K562 (cell line): ENCODE data around the gene ZNF521. TPM values are rescaled to one million over a fixed set of nuclear protein-coding genes. Genes with fewer than 3 reads are reported as not detected.
A peak's percentile ranks its signal among the peaks of the same experiment; 100 is the strongest.

ENCODE experiments used
- ATAC-seq: fragments of 200-7000 bp; cut with Tn5 transposase; 3 replicates; pipeline ENCODE4 v1.9.1; 2020; ENCODE audit warnings: moderate library complexity
- BruUV-seq: library from RNA; stranded (reverse); fragments of 400-500 nt; replicated peaks from 2 replicates; lab custom pipeline; 2021; lab: Mats Ljungman, UMichigan
- CTCF ChIA-PET: fragments of 300-600 bp; formaldehyde crosslinking; extraction: SDS; loops from one replicate; lab custom pipeline; 2021; ENCODE audit warnings: low intra/inter-chr PET ratio; lab: Yijun Ruan, JAX
- POLR2A ChIA-PET: fragments of 300-600, 350-650 bp; sonication (Branson Sonifier 250); formaldehyde crosslinking; extraction: SDS; loops from one replicate; lab custom pipeline; 2021; ENCODE audit warnings: antibody characterized with exemption, inconsistent platforms; lab: Yijun Ruan, JAX
- DNase-seq, 4 experiments: peaks; one replicate each; pipeline versions ENCODE4 v3.0.0 to v3.0.0-alpha.2; 2011 to 2018; ENCODE audit warnings: low spot score in 3 of 4, mixed read lengths in 3 of 4; ENCODE audit errors: extremely low read depth in 1 of 4
- FAIRE-seq: peaks from 2 replicates; lab custom pipeline; 2011; peaks lifted over from hg19 to GRCh38; lab: Jason Lieb, UNC
- H2AFZ ChIP-seq: 2 replicates; pipeline ENCODE4 v1.6.0; 2011; ENCODE audit warnings: low read depth, low read length, control low read depth, inconsistent platforms
- H3K27ac ChIP-seq: fragments of 200-600 bp; 3 replicates; pipeline ENCODE4 v1.8.0; 2011; ENCODE audit warnings: low read depth, mild to moderate bottlenecking, control low read depth, inconsistent platforms, low read length, moderate library complexity, mixed read lengths; ENCODE audit errors: extremely low read depth
- H3K27me3 ChIP-seq, 2 experiments: fragments of 300-600 bp in 1 of 2; 2 replicates in 1 of 2; 3 replicates in 1 of 2; pipeline versions ENCODE4 v1.6.0 to v1.8.0; 2011; ENCODE audit warnings: inconsistent platforms in 2 of 2, low read length in 2 of 2, mild to moderate bottlenecking in 1 of 2, mixed read lengths in 1 of 2, moderate library complexity in 1 of 2; ENCODE audit not compliant: control insufficient read depth in 2 of 2, insufficient read depth in 2 of 2
- H3K36me3 ChIP-seq: fragments of 300-600 bp; 3 replicates; pipeline ENCODE4 v1.8.0; 2011; ENCODE audit warnings: mild to moderate bottlenecking, low read length, inconsistent platforms; ENCODE audit not compliant: control insufficient read depth, insufficient read depth
- H3K4me1 ChIP-seq, 2 experiments: fragments of 200-600 bp in 1 of 2; replicated peaks in 1 of 2; 2 replicates in 1 of 2; 3 replicates in 1 of 2; pipeline versions ENCODE4 v1.5.1 to v1.8.0; 2011; ENCODE audit warnings: inconsistent platforms in 2 of 2, low read length in 2 of 2, mild to moderate bottlenecking in 1 of 2, mixed read lengths in 1 of 2, moderate library complexity in 1 of 2; ENCODE audit not compliant: control insufficient read depth in 2 of 2, insufficient read depth in 2 of 2
- H3K4me2 ChIP-seq: 2 replicates; pipeline ENCODE4 v1.6.1; 2011; ENCODE audit warnings: low read length, control low read depth, inconsistent platforms, mixed read lengths; ENCODE audit not compliant: insufficient read depth
- H3K4me3 ChIP-seq: fragments of 200-600 bp; sonication (generic), shearing (Covaris generic); 2 replicates; pipeline ENCODE4 v1.5.1; 2016; ENCODE audit warnings: control low read depth, inconsistent platforms
- H3K79me2 ChIP-seq: fragments of 200-600 bp; 3 replicates; pipeline ENCODE4 v1.8.0; 2011; ENCODE audit warnings: low read length, inconsistent platforms; ENCODE audit not compliant: control insufficient read depth, insufficient read depth
- H3K9ac ChIP-seq, 2 experiments: 2 replicates each; pipeline versions ENCODE4 v1.6.0 to v1.6.1; 2011; ENCODE audit warnings: low read depth in 2 of 2, low read length in 2 of 2, control low read depth in 1 of 2, inconsistent platforms in 1 of 2, mild to moderate bottlenecking in 1 of 2, mixed read lengths in 1 of 2; ENCODE audit not compliant: insufficient read depth in 1 of 2
- H3K9me1 ChIP-seq: one replicate; pipeline ENCODE4 v1.6.0; 2011; ENCODE audit warnings: inconsistent platforms, mild to moderate bottlenecking, low read length, moderate library complexity; ENCODE audit not compliant: control insufficient read depth, insufficient read depth
- H3K9me3 ChIP-seq: replicated peaks from 2 replicates; pipeline ENCODE4 v1.5.1; 2011; ENCODE audit warnings: low read depth, low read length, inconsistent platforms; ENCODE audit not compliant: control insufficient read depth, insufficient read depth
- H4K20me1 ChIP-seq: replicated peaks from 2 replicates; pipeline ENCODE4 v1.6.1; 2011; ENCODE audit warnings: low read length, inconsistent platforms, mixed read lengths; ENCODE audit not compliant: control insufficient read depth, insufficient read depth
- BMI1 ChIP-seq: fragments of 150-350 bp; IDR thresholded peaks from 2 replicates; pipeline ENCODE4 v1.6.1; 2014; ENCODE audit warnings: low read length
- C11orf30 ChIP-seq: fragments of 450-650 bp; IDR thresholded peaks from 2 replicates; pipeline ENCODE4 v1.6.1; 2016; ENCODE audit warnings: low read depth, mild to moderate bottlenecking
- COPS2 ChIP-seq: fragments of 450-650 bp; conservative IDR thresholded peaks from 2 replicates; pipeline ENCODE4 v1.6.1; 2016; ENCODE audit warnings: mild to moderate bottlenecking, moderate library complexity
- FOXA3 ChIP-seq, 2 experiments: fragments of 450-650 bp in 1 of 2; sonication (generic) in 1 of 2; formaldehyde crosslinking; IDR thresholded peaks in 1 of 2; conservative IDR thresholded peaks in 1 of 2; 2 replicates each; pipeline versions ENCODE4 v1.4.0 to v1.8.0; 2020 to 2022; ENCODE audit warnings: mild to moderate bottlenecking in 2 of 2, missing genetic modification reagents in 1 of 2
- MAFF ChIP-seq: IDR thresholded peaks from 2 replicates; pipeline ENCODE4 v1.6.1; 2012; ENCODE audit warnings: low read length, improper control_type of control experiment
- MAFG ChIP-seq: fragments of 450-650 bp; conservative IDR thresholded peaks from 2 replicates; pipeline ENCODE4 v1.6.1; 2016; ENCODE audit warnings: missing genetic modification characterization, missing compliant biosample characterization
- MAFK ChIP-seq: IDR thresholded peaks from 2 replicates; pipeline ENCODE4 v1.6.1; 2011; ENCODE audit warnings: low read length, improper control_type of control experiment
- NCOA1 ChIP-seq: fragments of 450-650 bp; IDR thresholded peaks from 2 replicates; pipeline ENCODE4 v1.6.1; 2016; ENCODE audit warnings: low read depth
- PCBP2 ChIP-seq: fragments of 200-400 bp; formaldehyde crosslinking; IDR thresholded peaks from 2 replicates; pipeline ENCODE4 v1.6.1; 2018; ENCODE audit warnings: low read length, low read depth, mild to moderate bottlenecking, moderate library complexity; ENCODE audit not compliant: poor library complexity, severe bottlenecking
- RBBP5 ChIP-seq: fragments of 200-600 bp; sonication (generic); IDR thresholded peaks from 2 replicates; pipeline ENCODE4 v1.6.1; 2012; ENCODE audit warnings: borderline replicate concordance, mild to moderate bottlenecking, low read length, control low read depth, inconsistent platforms; ENCODE audit not compliant: insufficient read depth, poor library complexity, severe bottlenecking
- ZFP30 ChIP-seq: fragments of 250-450 bp; sonication (Bioruptor Pico); IDR thresholded peaks from 2 replicates; pipeline ENCODE4 v1.8.0; 2022; ENCODE audit warnings: moderate library complexity, mild to moderate bottlenecking, inconsistent platforms, borderline replicate concordance
- ZNF316 ChIP-seq: fragments of 450-650 bp; IDR thresholded peaks from 2 replicates; pipeline ENCODE4 v1.6.1; 2016
- WGBS: fragments of 100-300 bp; shearing (Covaris generic); methylation state at CpG from one replicate; pipeline ENCODE4 v1.1.6; 2016; ENCODE audit warnings: low coverage, mixed read lengths; ENCODE audit not compliant: insufficient coverage; ENCODE audit errors: missing lambda C conversion rate; 5-methylcytosine and 5-hydroxymethylcytosine counted together
- in situ Hi-C: fragments of 300-500 bp; cut with MboI; formaldehyde crosslinking; loops from 4 replicates; pipeline ENCODE4 v1.15.0; 2018; ENCODE audit warnings: inconsistent platforms, mixed read lengths
- intact Hi-C: fragments of 100-400 bp; cut with micrococcal nuclease; formaldehyde crosslinking; loops from 2 replicates; pipeline ENCODE4 v1.14.2; 2022
- polyA plus RNA-seq, 8 experiments: library from polyadenylated mRNA; depleted of rRNA in 4 of 8; stranded (reverse) in 5 of 8; unstranded in 3 of 8; fragments of >200 nt; fragmentation: Nextera tagmentation in 2 of 8; fragmentation: Illumina TruSeq in 1 of 8; extraction: Ambion mirVana in 2 of 8; extraction: Trizol in 1 of 8; gene quantifications; 2 replicates each; pipeline versions ENCODE4 v1.2.1 to v1.2.3, GENCODE V29; 2011 to 2014; ENCODE audit warnings: inconsistent platforms in 1 of 8, missing spikeins in 1 of 8
- total RNA-seq, 7 experiments: library from RNA; depleted of rRNA in 6 of 7; stranded (reverse); fragments of >200 nt in 6 of 7; fragmentation: Illumina TruSeq in 2 of 7; extraction: Trizol in 2 of 7; gene quantifications; 2 replicates each; pipeline versions ENCODE4 v1.2.1 to v1.2.3, GENCODE V29; 2011 to 2021; ENCODE audit warnings: low replicate concordance in 1 of 7
- TF ChIP-seq, protein P1 (sequence below): sonication (generic); formaldehyde crosslinking; IDR thresholded peaks from 2 replicates; pipeline ENCODE4 v1.8.0; 2023; ENCODE audit warnings: missing genetic modification reagents, mild to moderate bottlenecking, borderline replicate concordance

ZNF521 gene
- total and polyA plus RNA-seq, 9 of the 15 experiments (the other 6 are each of a cell fraction or from before 2014, with no cell fraction given): 1.2 to 5.8 (median 1.6) TPM

DNA sequence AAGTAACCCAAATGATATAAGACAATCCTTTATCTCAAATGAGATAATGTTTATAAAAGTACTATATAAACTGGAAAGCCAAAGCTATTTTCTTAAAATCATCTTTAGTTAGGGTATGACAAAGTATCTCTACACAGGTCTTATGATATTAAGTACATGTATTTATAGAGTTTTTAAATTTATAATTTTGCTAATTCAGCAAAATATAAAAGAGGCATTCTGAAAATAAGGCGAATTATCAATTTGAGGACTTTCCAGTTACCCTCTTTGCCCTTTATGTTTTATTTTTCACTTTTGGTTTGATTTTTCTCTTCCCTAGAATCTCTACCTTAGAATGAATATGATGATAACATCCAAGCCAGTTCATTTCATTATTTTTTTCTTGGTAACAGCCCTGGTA, 115.2 kb downstream of the ZNF521 start:
- Histone ChIP-seq H3K9me1 (no peaks in the 10 kb centered on the region), H4K20me1 (no peaks in the 10 kb centered on the region), H3K4me2 (no peak overlapping the region), H3K9me3 (no peaks in the 10 kb centered on the region), H3K27ac (no peak overlapping the region), H3K79me2 (no peaks in the 10 kb centered on the region), H3K4me3 (no peak overlapping the region), H3K9ac (no peak overlapping the region), H3K36me3 (no peaks in the 10 kb centered on the region), H3K4me1 (peaks cover 0 to 10% of the 10 kb centered on the region in 2 experiments; a peak in 2 of 5 replicates), H2AFZ (no peak overlapping the region), H3K27me3 (no peaks in the 10 kb centered on the region)
- BruUV-seq: no TSS peak
- no peak for ATAC-seq
- TF ChIP-seq COPS2: no peak
- peak; percentile 95 for TF ChIP-seq ZNF316
- peak; percentile 93 for TF ChIP-seq MAFF
- no peak for TF ChIP-seq BMI1
- TF ChIP-seq MAFG (tag): peak; percentile 92
- TF ChIP-seq RBBP5: no peak
- TF ChIP-seq ZFP30 (CRISPR knock-in tag): no peak
- TF ChIP-seq FOXA3 (CRISPR knock-in tag; conservative IDR thresholded peaks at IDR 0.05 in 1 of 2, IDR thresholded peaks at IDR 0.05 in 1 of 2): no peak
- no peak for TF ChIP-seq PCBP2
- peak; percentile 93 for TF ChIP-seq C11orf30
- TF ChIP-seq MAFK: peak; percentile 94
- no peak for TF ChIP-seq NCOA1
- TF ChIP-seq, protein P1, sequence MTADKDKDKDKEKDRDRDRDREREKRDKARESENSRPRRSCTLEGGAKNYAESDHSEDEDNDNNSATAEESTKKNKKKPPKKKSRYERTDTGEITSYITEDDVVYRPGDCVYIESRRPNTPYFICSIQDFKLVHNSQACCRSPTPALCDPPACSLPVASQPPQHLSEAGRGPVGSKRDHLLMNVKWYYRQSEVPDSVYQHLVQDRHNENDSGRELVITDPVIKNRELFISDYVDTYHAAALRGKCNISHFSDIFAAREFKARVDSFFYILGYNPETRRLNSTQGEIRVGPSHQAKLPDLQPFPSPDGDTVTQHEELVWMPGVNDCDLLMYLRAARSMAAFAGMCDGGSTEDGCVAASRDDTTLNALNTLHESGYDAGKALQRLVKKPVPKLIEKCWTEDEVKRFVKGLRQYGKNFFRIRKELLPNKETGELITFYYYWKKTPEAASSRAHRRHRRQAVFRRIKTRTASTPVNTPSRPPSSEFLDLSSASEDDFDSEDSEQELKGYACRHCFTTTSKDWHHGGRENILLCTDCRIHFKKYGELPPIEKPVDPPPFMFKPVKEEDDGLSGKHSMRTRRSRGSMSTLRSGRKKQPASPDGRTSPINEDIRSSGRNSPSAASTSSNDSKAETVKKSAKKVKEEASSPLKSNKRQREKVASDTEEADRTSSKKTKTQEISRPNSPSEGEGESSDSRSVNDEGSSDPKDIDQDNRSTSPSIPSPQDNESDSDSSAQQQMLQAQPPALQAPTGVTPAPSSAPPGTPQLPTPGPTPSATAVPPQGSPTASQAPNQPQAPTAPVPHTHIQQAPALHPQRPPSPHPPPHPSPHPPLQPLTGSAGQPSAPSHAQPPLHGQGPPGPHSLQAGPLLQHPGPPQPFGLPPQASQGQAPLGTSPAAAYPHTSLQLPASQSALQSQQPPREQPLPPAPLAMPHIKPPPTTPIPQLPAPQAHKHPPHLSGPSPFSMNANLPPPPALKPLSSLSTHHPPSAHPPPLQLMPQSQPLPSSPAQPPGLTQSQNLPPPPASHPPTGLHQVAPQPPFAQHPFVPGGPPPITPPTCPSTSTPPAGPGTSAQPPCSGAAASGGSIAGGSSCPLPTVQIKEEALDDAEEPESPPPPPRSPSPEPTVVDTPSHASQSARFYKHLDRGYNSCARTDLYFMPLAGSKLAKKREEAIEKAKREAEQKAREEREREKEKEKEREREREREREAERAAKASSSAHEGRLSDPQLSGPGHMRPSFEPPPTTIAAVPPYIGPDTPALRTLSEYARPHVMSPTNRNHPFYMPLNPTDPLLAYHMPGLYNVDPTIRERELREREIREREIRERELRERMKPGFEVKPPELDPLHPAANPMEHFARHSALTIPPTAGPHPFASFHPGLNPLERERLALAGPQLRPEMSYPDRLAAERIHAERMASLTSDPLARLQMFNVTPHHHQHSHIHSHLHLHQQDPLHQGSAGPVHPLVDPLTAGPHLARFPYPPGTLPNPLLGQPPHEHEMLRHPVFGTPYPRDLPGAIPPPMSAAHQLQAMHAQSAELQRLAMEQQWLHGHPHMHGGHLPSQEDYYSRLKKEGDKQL (CRISPR knock-in tag): no peak
- FAIRE-seq: no peak
- in situ Hi-C loops: no loop called here
- POLR2A ChIA-PET: no interaction called here
- CTCF ChIA-PET: no interaction called here
- WGBS: 21% methylated on average over 1 of the region's 1 CpG
- DNase-seq: no peak
- intact Hi-C loops: loop anchor here (5.0 to 10.0 kb wide), 2 partner anchors 116 to 362 kb away; partner anchors contain the start of gene ZNF521
